ENCODE data around the gene CLDN5.

Gene CLDN5, protein sequence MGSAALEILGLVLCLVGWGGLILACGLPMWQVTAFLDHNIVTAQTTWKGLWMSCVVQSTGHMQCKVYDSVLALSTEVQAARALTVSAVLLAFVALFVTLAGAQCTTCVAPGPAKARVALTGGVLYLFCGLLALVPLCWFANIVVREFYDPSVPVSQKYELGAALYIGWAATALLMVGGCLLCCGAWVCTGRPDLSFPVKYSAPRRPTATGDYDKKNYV

DNA sequence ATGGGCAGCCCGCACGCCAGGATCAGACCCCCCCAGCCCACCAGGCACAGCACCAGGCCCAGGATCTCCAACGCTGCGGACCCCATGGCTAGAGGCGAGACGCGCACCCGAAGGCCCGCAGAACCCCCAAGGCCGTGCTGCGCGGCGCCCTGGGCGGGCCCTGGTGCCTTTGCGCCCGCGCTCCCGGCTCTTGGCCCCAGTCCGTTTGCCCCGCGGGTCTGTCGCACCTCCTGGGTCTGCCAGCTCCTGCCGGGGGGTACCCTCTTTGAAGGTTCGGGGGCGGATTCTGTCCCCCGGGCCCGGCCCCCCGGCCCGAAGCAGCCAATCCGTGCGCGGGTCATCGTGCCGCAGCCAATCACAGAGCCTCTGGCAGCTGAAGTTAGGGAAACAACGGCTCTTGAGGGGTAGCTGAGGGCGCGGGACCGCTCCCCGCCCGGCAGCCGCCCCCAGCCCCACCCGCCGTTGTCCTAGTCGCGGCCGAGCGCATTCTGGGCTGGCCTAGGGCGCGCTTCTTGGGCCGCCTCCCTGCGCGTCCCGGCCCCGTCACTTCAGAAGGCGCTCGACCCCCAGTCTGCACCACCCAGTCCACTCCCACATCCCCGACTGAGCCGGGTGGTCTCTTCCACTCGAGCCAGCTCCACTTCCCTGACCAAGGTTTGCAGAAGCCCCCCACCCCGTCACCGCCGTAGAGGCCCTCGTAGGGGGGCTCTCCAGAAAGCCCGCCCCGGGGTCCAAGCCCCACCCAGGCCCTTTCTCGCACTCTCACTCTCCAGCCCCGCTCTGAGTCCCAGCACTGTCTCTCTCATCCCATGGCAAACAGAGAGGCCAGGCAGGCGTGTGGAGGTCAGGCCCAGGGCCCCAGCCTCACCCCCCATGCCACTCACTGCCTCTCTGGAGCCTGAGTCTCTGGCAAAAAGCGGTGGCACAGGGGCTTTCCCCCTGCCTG is at the start of gene CLDN5:
CLDN5 (minus strand) TSS at position 241 of the 946 bp plus-strand sequence; CDS start at position 86, 155 bp downstream.
- no peak within 1 kb of the TSS for H3K27ac ChIP-seq
- no peak for DNase-seq
- H3K36me3 ChIP-seq: peaks cover 31% of the 10 kb centered on the region

DNA sequence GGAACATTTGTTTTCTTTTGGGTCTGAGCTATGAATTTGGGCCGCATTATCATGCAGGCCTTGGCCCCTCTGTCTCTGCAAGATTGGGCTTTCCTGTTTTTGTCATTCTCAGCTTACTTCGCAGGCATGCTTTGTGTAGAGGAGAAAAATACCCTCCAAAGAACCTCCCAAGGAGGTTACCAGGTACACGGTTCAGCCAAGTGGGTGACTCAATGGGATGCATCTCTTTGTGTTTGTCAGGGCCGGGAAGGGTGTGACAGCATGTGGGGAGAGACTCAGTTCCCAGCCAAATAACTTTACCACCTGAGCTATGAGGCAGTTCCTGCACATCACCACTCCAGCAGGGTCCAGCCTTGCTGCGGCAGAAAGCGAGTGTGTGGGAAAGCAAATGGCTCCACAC is 47.8 kb upstream of the CLDN5 start:
- no peaks in the 10 kb centered on the region for H3K36me3 ChIP-seq
- no peak overlapping the region for H3K27ac ChIP-seq
- no peak for DNase-seq
- no peaks in the 10 kb centered on the region for H3K27me3 ChIP-seq (ENCODE audit: insufficient read depth, low read depth, severe bottlenecking)
- H3K9me3 ChIP-seq (ENCODE audit: severe bottlenecking): no peaks in the 10 kb centered on the region
- no peak overlapping the region for H3K4me3 ChIP-seq (ENCODE audit: low read depth, low read length)
- TF ChIP-seq, protein P1, sequence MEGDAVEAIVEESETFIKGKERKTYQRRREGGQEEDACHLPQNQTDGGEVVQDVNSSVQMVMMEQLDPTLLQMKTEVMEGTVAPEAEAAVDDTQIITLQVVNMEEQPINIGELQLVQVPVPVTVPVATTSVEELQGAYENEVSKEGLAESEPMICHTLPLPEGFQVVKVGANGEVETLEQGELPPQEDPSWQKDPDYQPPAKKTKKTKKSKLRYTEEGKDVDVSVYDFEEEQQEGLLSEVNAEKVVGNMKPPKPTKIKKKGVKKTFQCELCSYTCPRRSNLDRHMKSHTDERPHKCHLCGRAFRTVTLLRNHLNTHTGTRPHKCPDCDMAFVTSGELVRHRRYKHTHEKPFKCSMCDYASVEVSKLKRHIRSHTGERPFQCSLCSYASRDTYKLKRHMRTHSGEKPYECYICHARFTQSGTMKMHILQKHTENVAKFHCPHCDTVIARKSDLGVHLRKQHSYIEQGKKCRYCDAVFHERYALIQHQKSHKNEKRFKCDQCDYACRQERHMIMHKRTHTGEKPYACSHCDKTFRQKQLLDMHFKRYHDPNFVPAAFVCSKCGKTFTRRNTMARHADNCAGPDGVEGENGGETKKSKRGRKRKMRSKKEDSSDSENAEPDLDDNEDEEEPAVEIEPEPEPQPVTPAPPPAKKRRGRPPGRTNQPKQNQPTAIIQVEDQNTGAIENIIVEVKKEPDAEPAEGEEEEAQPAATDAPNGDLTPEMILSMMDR (IDR thresholded peaks at IDR 0.05; ENCODE audit: low read depth, low read length): no peak

More for the DNA sequence above, at the start of gene CLDN5:
- Histone ChIP-seq H3K27me3 (ENCODE audit: insufficient read depth, low read depth, severe bottlenecking) (no peaks in the 10 kb centered on the region), H3K4me3 (ENCODE audit: low read depth, low read length) (no peak within 1 kb of the TSS), H3K9me3 (ENCODE audit: severe bottlenecking) (no peaks in the 10 kb centered on the region)
- TF ChIP-seq, protein P1 (IDR thresholded peaks at IDR 0.05; ENCODE audit: low read depth, low read length): no peak

DNA sequence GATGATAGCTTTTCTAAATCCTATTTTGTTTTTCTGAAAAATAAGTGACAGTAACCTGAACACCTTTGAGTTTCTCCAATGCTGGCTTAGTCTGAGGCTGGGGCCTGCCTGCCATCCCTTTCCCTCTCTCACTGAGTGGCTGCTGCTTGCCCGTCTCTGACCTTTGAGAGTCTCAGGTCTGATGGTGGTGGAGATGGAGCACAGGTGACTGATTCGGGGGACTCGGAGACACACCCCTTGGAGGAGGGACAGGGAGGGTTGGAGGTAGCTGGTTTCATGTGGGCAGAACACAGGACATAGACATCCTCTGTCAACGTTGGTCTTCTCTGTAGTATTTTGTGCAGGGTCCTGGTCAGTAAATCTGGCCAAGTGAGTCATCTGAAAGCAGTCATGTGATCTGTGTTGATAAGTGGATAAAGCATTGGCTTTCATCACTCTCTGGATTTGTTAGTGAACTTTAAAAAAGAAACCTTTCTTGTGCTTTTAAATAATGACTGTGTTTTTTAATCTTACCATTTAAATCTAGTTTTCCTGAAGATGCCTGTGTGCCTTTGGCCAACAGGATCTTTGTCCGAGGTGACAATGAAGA is 47.1 kb upstream of the CLDN5 start:
- H3K27ac ChIP-seq: no peak overlapping the region
- H3K27me3 ChIP-seq (ENCODE audit: insufficient read depth, low read depth, severe bottlenecking): no peaks in the 10 kb centered on the region
- no peak for DNase-seq
- no peaks in the 10 kb centered on the region for H3K9me3 ChIP-seq (ENCODE audit: severe bottlenecking)
- no peaks in the 10 kb centered on the region for H3K36me3 ChIP-seq
- TF ChIP-seq, protein P1 (IDR thresholded peaks at IDR 0.05; ENCODE audit: low read depth, low read length): no peak
- H3K4me3 ChIP-seq (ENCODE audit: low read depth, low read length): no peak overlapping the region

DNA sequence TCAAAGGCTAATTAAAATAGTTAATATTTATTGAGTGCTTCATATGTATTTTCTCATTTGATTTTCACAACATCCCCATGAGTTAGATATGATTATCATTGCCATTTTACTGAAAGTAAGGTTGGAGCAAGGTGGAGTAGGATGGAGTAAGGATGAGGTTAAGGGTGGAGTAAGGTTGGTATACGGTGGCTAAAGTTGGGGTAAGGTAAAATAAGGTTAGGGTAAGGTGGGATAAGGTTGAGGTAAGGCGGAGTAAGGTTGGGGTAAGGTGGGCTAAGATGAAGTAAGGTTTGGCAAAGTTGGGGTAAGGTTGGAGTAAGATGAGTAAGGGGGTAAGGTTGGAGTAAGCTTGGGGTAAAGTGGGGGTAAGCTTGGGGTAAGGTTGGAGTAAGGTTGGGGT is 45.8 kb upstream of the CLDN5 start:
- no peaks in the 10 kb centered on the region for H3K27me3 ChIP-seq (ENCODE audit: insufficient read depth, low read depth, severe bottlenecking)
- no peaks in the 10 kb centered on the region for H3K36me3 ChIP-seq
- TF ChIP-seq, protein P1 (IDR thresholded peaks at IDR 0.05; ENCODE audit: low read depth, low read length): no peak

DNA sequence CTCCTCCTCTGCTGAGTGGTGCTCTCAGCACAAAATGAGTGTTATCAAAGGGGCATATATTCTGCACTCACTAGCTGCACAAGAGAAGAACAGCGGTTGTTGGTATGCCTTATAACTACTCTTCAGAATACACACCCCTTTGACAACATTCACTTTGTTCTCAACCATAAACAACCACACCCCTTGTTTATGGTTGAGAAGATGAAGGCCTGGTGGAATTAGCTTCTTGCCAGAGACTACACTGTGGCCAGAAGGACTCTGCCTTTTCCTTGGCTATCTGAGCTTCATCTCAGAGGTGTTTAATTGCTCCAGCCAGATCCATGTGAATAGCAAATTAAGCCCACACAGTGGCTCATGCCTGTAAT is 45.0 kb upstream of the CLDN5 start:
- Histone ChIP-seq H3K36me3 (no peaks in the 10 kb centered on the region), H3K27me3 (ENCODE audit: insufficient read depth, low read depth, severe bottlenecking) (no peaks in the 10 kb centered on the region), H3K9me3 (ENCODE audit: severe bottlenecking) (no peaks in the 10 kb centered on the region), H3K4me3 (ENCODE audit: low read depth, low read length) (no peak overlapping the region), H3K27ac (no peak overlapping the region)
- TF ChIP-seq, protein P1 (IDR thresholded peaks at IDR 0.05; ENCODE audit: low read depth, low read length): no peak
- no peak for DNase-seq

More for the DNA sequence above, 45.8 kb upstream of the CLDN5 start:
- Histone ChIP-seq H3K4me3 (ENCODE audit: low read depth, low read length) (no peak overlapping the region), H3K9me3 (ENCODE audit: severe bottlenecking) (no peaks in the 10 kb centered on the region), H3K27ac (no peak overlapping the region)
- DNase-seq: no peak
